ENCODE data around the gene RCAN2.

Gene RCAN2

GRCh38 chr6:46302176-46302575 is 189.1 kb downstream of the RCAN2 start:
- H3K4me3 ChIP-seq (ENCODE audit: severe bottlenecking), result no peak overlapping the region

GRCh38 chr6:46299253-46299652 is 192.0 kb downstream of the RCAN2 start:
- H3K9me3 ChIP-seq (ENCODE audit: severe bottlenecking), result no peaks in the 10 kb centered on the region
- H3K36me3 ChIP-seq (ENCODE audit: low read depth), result no peaks in the 10 kb centered on the region
- H3K27me3 ChIP-seq (ENCODE audit: insufficient read depth, poor library complexity, severe bottlenecking), result peaks cover 4% of the 10 kb centered on the region
- no peak overlapping the region for H3K4me3 ChIP-seq (ENCODE audit: severe bottlenecking)
- H3K27ac ChIP-seq (ENCODE audit: poor library complexity, severe bottlenecking), result no peak overlapping the region
- DNase-seq (ENCODE audit: low spot score) (no peak), ATAC-seq (ENCODE audit: low read depth) (no peak)
- H3K4me1 ChIP-seq (ENCODE audit: insufficient read depth, poor library complexity, severe bottlenecking), result no peaks in the 10 kb centered on the region
- no peak for TF ChIP-seq CTCF (IDR thresholded peaks at IDR 0.05; ENCODE audit: poor library complexity, severe bottlenecking)

More at GRCh38 chr6:46302176-46302575, 189.1 kb downstream of the RCAN2 start:
- Histone ChIP-seq H3K27me3 (ENCODE audit: insufficient read depth, poor library complexity, severe bottlenecking) (peaks cover 4% of the 10 kb centered on the region), H3K4me1 (ENCODE audit: insufficient read depth, poor library complexity, severe bottlenecking) (no peaks in the 10 kb centered on the region), H3K27ac (ENCODE audit: poor library complexity, severe bottlenecking) (no peak overlapping the region), H3K9me3 (ENCODE audit: severe bottlenecking) (no peaks in the 10 kb centered on the region), H3K36me3 (ENCODE audit: low read depth) (no peaks in the 10 kb centered on the region)
- no peak for ATAC-seq (ENCODE audit: low read depth)
- DNase-seq (ENCODE audit: low spot score), result no peak
- TF ChIP-seq CTCF (IDR thresholded peaks at IDR 0.05; ENCODE audit: poor library complexity, severe bottlenecking), result no peak

DNA sequence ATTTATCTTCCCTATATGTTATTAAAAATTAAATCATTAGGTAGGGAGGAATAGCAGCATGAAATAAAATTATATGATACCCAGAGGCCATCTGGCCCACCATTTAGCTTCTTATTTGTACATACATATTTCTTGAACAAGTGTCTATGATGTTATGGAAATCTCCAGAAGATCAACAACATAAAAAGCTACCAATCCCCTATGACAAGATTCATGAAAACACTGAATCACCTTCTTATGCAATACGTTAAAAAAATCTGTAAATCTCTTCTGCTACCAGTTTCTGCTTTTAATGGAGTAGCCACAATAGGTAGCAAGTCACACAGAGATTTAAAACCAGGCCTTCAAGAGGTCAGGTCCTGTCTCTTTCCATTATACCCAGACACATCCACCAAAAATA is 194.7 kb downstream of the RCAN2 start:
- Histone ChIP-seq H3K4me3 (ENCODE audit: severe bottlenecking) (no peak overlapping the region), H3K27me3 (ENCODE audit: insufficient read depth, poor library complexity, severe bottlenecking) (peaks cover 4% of the 10 kb centered on the region), H3K4me1 (ENCODE audit: insufficient read depth, poor library complexity, severe bottlenecking) (no peaks in the 10 kb centered on the region), H3K36me3 (ENCODE audit: low read depth) (no peaks in the 10 kb centered on the region), H3K9me3 (ENCODE audit: severe bottlenecking) (no peaks in the 10 kb centered on the region), H3K27ac (ENCODE audit: poor library complexity, severe bottlenecking) (no peak overlapping the region)
- TF ChIP-seq CTCF (IDR thresholded peaks at IDR 0.05; ENCODE audit: poor library complexity, severe bottlenecking), result no peak
- no peak for ATAC-seq (ENCODE audit: low read depth)
- DNase-seq (ENCODE audit: low spot score), result no peak

DNA sequence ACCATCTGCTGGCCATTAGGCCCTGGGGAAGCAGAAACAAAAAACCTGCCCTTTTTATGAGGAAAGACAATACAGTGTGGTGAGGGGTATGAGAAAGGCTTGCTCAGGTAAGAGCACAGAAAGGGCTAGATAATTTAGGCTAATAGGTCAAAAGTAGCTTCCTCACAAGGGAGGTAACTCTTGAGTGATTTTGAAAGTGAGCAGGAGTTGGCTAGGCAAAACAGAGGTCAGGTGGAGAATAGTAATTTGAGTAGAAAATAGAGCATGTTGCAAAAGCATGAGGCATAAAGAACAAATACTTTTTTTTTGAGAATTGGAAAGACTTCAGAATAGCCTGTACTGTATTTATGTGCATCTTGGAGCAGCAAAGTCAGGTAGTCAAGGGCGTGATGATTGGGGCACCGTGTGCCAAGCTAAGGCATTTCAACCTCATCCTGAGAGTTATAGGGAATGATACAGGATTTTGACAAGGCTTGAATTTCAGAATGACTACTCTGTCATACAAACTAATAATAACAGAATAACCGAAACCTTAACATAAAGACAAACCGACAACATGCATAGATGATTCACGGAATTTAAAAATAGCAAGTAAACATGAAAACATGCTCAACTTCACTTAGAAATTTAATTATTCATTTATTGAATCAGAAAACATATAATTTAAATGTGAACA is 197.5 kb downstream of the RCAN2 start:
- Histone ChIP-seq H3K4me3 (ENCODE audit: severe bottlenecking) (no peak overlapping the region), H3K4me1 (ENCODE audit: insufficient read depth, poor library complexity, severe bottlenecking) (no peaks in the 10 kb centered on the region), H3K27me3 (ENCODE audit: insufficient read depth, poor library complexity, severe bottlenecking) (peaks cover 4% of the 10 kb centered on the region), H3K27ac (ENCODE audit: poor library complexity, severe bottlenecking) (no peak overlapping the region), H3K9me3 (ENCODE audit: severe bottlenecking) (no peaks in the 10 kb centered on the region), H3K36me3 (ENCODE audit: low read depth) (no peaks in the 10 kb centered on the region)
- TF ChIP-seq CTCF (IDR thresholded peaks at IDR 0.05; ENCODE audit: poor library complexity, severe bottlenecking), result no peak
- DNase-seq (ENCODE audit: low spot score), result no peak
- no peak for ATAC-seq (ENCODE audit: low read depth)

DNA sequence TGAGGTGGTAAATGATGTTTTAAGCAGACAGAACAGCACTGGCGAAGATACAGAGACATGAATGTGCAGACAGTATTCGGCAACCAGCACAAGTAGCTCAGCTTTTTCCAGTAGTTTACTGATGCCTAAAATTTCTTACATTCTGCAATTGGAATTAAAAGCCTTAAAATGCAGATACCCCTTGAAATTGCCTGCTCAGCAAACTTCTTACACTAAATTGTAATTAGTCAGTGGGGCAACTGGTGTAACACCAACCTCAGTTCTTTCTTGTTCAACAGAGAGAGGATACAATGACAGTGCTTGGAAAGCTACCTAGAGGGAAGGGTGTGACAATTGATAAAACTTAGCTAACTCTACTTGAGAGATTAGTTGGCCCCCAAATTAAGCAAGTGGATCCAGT is 199.4 kb downstream of the RCAN2 start:
- no peak for TF ChIP-seq CTCF (IDR thresholded peaks at IDR 0.05; ENCODE audit: poor library complexity, severe bottlenecking)
- DNase-seq (ENCODE audit: low spot score) (no peak), ATAC-seq (ENCODE audit: low read depth) (no peak)
- Histone ChIP-seq H3K27me3 (ENCODE audit: insufficient read depth, poor library complexity, severe bottlenecking) (peaks cover 8% of the 10 kb centered on the region), H3K4me3 (ENCODE audit: severe bottlenecking) (no peak overlapping the region), H3K4me1 (ENCODE audit: insufficient read depth, poor library complexity, severe bottlenecking) (no peaks in the 10 kb centered on the region), H3K27ac (ENCODE audit: poor library complexity, severe bottlenecking) (no peak overlapping the region), H3K36me3 (ENCODE audit: low read depth) (no peaks in the 10 kb centered on the region), H3K9me3 (ENCODE audit: severe bottlenecking) (no peaks in the 10 kb centered on the region)

All from RWPE2 (cell line).